ENCODE results near the gene UBE2A.
A peak's percentile ranks its signal among the peaks of the same experiment; 100 is the strongest.

Gene UBE2A

DNA sequence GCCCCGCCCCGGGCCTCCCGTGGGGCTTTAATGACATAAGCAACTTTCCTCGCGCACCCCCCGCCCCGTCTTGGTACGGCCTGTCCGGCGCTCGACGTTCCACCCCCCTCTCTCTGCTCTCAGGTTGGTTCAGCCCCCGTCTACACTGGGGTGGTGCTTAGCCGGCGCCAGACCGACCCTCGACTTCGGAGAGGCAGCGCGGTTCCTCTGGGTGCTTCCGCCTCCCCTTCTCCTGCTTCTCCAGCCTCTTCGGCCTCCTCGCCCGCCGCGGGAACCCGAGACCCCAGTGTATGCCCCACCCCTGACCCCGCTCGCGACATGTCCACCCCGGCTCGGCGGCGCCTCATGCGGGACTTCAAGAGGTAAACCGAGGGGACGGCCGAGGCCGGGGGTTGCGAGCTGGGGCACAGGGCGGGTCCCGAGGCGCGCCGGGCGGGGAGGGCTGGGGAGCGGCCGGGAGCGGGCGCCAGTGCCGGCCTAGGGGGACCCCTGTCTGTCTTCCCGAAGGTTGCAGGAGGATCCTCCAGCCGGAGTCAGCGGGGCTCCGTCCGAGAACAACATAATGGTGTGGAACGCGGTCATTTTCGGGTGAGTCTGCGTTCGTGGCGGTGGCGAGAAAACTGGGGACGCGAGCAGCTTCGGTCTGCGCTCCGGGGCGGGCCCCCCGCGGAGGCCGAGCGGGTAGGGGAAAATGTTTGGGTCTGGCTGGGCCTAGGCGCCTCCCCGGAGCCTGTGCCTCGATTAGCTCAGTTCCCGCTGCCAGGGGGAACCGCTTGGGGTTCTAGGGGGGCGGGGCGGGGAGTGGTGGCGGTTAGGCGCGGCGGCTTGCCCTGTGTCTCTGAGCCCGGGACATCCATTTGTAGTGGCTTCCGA is at the start of gene UBE2A:
Gene UBE2A, plus strand, starts transcription at position 170 of the 873 bp plus-strand sequence. Its CDS starts 149 bp downstream, at position 319.
- peak; percentile 74 for DNase-seq

DNA sequence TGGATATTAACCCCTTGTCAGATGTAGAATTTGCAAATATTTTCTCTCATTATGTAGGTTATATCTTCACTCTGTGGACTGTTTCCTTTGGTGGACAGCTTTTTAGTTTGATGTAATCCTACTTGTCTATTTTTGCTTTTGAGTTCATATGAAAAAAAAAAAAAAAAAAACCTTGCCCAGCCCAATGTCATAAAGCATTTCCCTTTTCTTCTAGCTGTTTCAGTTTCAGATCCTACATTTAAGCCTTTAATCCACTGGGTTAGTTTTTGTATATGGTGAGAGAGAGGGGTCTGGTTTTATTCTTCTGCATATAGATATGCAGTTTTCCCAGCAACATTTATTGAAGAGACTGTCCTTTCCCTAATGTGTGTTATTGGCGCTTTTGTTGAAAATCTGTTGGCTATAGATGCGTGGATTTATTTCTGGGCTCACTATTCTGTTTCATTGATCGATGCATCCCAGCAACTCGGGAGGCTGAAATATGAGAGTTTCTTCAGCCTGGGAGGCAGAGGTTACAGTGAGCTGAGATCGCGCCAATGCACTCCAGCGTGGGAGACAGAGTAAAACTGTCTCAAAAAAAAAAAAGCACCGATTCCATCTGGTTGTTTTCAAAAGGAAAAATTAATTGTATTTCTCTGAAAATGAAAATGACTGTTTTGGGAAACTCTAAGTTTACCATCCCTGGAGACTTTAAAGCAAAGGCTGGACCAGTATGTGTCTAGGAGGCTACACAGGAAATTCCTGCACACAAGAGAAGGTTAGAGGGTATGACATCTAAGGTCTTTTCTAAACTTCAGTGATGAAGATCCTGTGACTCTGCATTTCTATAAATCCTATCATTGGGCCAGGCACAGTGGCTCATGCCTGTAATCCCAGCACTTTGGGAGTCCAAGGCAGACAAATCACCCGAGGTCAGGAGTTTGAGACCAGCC is 44.8 kb upstream of the UBE2A start:
- no peak for DNase-seq

DNA sequence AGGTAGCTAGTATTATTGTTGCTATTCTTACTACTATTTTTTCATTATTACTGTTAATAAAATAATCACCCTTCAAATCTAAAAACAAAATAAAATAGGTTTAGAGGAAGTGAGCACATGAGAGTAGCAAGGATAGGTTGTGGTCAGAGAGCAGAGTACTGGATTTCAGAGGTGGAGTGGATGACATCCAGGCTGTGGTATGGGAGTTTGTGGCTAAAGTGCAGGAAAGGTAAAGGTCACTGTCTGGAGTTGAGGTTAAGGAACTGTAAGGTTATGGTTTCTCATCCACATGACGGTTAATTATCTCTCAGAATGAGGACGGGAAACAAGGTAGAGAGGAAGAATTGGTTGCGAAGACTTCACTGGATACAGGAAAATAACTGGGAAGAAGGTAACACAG is 36.9 kb upstream of the UBE2A start:
- no peak for DNase-seq

DNA sequence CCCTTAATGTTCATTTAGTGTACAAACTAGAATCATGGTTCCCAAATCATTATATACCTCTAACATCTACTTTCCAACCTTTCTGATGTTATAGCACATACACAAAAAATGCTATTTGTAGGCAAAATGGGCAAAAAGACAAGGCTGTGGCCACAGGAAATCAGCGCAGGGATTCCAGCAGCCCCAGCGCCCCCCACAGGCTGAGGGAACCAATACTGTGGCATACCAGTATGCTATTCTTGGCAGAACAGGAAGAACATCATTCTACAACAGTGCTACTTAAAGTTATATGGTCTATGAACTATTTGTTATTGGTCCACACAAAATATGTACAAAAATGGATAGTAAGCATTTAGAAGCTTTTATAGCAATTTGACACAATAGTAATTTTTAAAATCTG is 34.5 kb upstream of the UBE2A start:
- no peak for DNase-seq

DNA sequence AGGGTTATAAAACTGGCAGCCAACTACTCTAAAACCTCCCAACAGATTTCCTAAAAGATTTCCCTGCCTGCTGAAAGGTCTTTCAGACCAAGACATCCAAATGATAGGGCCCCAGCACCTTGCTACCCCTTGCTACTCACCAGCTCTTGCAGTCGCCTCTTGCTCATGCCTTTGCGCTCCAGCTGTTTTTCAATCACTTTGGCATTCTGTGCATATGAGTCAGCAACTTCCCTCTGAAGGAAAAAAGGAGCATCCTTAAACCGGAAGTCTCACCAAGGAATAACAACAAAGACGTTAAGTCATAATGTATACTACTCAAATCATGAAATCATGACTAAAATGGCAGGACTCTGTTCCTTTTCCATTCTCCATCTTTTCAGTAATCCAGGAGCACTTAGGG is 33.2 kb upstream of the UBE2A start:
- DNase-seq = no peak

DNA sequence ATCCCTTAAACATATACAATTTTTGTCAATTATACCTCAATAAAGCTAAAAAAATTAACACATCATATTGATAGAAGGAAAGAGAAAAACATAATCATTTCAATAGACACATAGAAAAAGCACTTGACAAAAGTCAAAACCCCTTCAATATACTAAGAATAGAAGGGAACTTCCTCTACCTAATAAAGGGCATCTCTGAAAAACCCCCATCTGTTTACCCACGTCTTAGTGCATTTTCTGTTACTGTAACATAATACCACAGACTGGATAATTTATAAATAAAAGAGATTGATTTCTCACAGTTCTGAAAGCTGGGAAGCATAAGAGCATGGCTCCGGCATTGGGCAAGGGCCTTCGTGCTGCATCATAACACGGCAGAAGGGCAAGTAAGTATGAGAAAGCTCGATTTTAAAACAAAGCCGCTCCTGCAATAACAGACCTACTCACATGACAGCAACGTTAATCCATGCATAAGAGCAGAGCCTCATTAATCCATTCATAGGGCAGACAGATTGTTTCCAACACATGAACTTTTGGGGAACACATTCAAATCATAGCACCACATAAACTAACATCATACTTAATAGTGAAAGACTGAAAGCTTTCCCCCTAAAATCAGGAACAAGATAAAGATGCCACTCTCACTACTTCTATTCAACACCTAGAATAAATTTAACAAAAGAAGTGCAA is 24.9 kb upstream of the UBE2A start:
- DNase-seq = no peak

DNA sequence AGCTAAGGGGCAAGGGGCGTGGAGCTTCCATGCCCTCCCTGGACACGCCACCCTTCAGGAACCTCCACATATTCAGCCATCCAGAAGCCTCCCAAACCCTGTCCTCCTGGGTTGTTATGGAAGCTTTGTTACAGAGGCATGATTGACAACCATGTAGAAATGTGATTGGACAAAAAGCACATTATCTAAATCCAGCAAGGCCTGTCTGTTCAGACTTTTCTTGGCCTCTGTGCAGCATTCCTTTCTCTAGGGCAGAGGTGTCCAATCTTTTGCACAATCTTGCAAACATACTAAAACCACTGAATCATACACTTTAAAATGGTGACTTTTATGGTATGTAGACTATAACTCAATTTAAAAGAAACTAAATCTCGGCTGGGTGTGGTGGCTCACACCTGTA is 21.9 kb upstream of the UBE2A start:
- no peak for DNase-seq

DNA sequence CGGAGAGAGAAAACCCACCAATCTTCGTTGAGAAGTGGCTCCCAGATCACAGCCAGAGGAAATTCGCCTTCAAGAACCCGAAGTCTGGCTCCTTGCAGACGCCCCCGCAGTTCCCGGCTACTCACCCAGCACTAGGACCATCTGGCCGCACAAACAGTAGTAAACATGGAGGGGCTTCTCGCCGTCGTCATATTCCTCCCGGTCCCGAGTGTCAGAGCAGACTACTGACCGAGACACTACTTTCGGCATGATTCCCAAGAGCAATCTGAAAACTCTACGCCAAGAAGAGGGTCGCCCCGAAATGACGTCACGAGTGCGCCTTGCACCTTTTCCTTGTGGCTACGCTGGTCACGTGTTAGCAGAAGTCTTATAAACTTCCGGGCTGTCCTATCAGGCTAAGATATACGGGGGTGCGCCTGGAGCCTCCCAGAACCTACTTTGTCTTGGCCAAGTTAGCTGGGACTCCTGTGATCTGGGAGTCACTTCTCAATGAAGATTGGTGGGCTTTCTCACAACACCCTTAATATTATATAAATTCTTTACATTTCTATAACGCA is 9.2 kb upstream of the UBE2A start, which contains the start of gene STEEP1:
Gene STEEP1, minus strand, starts transcription at position 303 of the 557 bp plus-strand sequence. Its CDS starts 54 bp downstream, at position 249.
- DNase-seq = peak; percentile 83

DNA sequence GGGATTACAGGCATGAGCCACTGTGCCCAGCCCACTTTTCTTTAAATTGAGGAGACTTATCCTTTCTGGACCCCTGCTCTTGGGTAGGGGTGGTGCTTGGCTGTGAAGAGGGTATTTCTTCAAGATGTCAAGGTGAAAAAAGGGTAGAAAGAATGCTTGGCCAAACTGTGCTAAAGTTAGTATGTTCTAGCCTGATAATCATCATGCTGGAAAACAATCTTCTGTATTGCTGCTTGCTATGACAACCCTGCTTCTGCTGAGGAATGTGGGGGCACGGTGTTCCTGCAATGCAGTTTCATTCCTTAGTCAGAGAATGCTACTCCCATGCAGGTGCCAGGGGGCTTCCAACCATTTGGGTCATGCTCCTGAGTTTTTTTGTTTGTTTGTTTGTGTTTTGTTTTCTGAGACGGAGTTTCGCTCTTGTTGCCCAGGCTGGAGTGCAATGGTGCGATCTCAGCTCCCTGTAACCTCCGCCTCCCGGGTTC is 4.0 kb upstream of the UBE2A start:
- DNase-seq = no peak

DNA sequence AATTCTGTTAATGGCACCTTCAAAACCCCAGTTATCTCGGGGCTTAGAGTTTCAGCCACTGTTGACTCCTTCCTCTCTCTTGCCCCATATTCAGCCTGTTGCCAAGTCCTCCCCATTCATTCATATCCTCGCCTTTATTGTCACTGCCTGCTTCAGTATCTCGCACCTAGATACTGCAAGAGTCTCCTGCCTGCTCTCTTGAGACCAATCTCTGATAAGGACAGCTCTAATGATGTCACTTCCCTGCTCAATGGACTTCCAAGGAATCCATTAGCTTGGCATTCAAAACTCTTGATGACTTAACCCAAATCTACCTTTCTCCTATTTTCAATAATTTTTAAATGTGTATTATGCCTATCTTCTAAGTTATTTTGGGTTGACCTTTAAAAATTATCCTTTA is 1.1 kb upstream of the UBE2A start:
- DNase-seq = no peak

DNA sequence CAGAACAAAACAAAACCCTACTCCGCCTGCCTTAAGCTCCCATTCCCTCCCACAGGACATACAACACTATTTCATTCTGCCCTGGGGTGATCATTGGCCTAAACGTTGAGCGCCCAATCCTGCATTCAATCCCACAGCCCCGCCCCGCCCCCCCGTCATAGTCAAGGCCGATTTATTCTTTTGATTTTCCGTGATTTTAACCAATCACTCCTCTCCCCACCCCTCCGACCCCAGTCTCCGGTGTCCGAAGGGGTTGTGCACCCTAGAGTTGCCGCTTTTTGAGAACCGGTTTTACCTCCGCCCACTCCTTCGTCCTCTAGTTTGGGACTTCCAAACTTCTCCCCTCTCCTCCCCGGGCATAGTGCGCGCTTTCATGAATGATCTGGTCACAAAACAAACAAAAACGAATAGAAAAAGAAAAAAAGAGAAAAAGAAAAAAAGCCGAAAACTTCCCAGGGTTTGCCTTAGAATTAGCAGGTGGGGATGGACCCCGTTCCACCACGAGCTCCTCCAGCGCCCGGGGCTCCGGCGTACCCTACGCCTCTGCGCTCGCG is 446 bp upstream of the UBE2A start:
- peak; percentile 43 for DNase-seq

DNA sequence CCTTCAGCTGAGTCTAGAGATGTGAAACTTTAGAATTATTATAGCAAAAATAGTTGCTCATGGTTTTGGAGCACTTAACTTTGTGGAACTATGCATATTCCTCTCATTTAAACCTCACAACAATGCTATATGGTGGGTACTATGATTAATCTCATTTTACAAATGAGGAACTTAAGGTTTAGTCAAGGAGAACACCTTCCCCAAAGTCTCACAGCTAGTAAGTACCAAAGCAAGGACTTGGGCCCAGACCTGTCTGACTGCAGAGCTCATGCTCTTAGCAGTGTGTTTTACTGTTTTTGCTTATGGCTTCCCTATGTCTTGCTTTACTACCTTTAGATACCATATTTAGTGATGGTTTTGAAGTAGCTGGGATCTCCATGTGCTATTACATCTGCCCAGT is 5.1 kb downstream of the UBE2A start:
- no peak for DNase-seq

DNA sequence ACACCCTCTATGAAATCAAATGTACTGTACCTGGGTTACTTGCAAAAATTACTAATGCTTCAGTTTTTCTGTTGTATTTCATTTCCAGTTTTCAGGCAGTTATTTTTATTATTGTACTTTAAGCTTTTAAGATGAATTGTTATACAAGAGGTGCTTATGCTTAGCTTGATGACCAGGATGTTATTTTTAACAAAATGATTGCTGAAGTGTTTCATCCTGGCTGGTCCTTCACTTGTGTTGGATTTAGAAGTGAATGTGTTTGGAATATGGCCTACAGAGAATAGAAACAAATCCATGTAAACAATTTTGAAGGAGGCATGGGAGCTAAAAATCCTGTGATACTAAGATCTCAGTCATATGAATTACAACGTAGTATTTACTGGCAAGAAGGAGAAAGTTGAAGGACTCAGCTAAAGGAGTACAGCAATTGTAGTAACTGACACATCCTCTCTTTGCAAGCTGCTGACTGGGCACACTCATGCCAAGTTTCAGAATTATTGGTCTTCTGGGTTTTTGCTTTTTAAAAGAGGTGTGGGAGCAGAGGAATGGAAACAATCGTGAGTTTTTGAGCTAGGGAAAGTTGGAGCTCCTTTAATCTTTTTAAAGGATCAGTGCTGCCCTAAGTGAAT is 9.2 kb downstream of the UBE2A start:
- DNase-seq = no peak

DNA sequence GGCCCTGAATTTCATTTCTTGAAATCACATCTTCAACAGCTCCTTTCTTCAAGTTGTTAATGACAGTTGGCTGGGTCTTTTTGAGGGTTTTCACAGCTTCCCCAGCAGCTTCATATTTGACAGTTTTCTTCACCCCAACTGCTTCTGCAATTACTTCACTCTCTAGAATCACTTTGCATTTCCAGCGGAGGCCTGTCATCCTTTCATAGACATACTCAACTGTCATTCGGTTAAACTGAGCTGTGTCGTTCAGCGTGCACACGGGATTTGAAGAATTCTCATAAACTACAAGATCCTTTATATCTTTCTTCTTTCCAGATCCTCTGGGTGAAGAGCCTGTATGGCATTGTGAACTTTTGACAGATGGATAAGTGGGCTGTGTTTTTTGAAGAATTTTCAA is 15.4 kb downstream of the UBE2A start:
- DNase-seq = no peak

DNA sequence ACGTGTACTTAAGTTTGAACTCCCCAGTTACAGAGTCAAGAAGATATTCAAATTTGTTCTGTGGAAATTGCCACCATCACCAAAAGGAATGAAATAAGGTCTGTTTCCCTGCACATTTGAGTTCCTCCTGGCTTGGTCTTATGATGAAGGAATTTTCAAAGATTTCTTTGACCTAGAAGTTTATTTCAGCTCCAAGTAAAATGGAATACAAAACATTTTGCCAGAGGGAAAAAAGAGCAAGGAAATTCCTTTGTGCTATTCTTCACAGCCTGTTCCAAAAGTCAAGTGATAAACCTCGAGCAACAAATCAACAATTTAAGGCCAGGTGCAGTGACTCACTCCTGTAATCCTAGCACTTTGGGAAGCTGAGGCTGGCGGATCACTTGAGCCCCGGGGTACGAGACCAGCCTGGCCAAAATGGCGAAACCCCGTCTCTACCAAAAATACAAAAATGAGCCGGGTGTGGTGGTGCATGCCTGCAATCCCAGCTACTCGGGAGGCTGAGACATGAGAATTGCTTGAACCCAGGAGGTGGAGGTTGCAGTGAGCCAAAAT is 28.4 kb downstream of the UBE2A start:
- DNase-seq = no peak

DNA sequence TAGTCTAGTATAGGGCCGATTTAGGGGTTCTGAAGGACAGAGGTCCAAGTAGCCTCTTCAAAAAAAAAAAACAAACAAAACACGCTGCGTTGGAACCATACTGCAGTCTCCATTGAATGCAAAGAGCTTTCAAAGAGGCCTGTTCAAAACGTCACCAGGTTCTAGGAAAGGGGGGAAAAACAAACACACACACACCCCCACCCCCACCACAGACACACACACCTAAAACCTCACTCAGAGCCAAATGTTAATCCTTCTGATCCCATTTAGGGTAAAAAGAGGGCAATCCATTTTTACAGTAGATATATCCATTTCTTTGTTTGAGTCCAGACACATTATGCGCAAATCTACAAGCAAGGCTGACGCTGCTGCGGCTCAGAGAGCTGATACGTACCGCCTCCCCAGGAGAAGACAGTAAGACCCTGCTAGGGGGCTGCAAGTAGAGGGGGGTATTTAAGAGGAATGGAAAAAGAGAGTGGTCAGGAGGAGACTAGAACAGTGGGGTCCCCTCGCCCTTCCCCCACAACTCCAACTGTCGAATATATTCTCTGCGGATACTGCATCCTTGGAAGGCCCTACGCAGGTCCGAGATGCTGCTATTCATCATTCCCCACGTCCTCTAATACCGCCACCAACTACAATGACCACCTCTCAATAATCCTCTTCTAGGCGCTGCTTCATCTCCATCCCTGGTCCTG is 30.6 kb downstream of the UBE2A start:
- no peak for DNase-seq

DNA sequence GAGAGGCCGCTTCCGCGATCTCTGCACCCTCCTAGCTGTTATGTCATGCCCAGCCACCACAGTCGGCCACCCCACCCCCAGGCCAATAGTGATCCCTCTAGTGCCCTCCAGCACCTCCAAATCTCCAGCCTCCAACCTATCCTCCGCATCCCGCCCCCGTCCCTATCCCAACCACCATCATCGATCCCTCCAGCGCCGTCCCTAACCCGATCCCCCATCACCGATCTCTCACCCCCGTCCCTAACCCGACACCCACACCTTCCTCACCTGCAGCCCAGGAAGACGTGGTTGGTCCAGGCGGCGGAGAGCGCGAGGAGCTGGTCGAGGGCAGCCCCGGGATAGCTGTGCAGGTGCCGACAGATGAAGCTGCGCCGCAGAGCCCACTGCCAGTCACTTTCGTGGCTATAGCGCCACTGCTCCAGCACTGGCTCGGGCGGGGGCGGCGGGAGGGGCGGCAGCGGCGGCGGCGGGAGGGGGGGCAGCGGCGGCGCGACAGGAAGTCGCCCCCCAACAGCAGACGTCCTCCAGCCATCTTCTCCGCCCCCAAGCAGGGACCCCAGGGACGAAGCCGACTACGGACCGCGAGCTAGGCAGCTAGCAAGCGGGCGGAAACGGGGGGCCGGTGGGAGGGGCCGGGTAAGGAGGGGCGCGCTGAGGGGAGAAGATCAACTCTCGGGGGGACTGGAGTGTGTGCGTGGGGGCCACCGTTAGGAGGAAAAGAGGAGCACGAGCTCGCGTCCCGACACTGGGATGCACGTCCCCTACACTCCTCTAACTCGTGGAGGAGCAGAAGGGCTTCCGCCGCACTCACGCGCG is 31.3 kb downstream of the UBE2A start:
- DNase-seq = no peak

DNA sequence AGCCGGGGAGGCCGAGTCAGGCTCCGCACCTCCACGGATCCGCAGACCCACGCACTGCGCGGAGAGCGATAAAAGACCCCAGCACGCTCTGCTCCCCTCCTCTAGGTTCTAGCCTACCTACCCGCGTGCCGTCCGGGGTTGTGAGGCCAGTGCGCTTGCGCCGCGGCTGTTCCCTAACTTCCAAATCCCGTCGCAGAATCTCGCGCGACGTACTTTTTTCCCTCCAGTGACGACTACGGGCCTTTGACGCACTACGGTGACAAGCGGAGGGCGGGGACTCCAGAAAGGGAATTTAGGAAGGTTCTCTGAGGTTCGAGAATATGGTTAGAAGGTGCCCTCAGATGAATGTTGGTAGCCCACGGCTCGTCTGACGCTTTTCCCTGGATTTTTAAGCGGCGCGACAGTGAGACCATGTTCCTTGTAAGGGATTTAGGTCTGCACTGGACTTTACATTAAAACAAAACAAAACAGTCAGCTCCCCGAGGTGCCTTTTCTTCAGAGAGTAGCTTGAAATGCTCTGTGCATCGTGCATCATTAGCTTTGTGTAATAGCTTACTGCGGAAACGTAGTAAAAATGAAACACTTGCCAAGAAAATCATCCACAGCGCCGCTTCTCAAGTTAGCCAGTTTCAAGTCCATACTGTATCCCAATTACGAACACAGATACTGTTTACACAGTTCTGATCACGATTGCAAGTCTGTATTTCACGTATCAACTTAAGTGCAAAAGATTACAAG is 32.1 kb downstream of the UBE2A start, which contains the start of gene NKRF:
Gene NKRF, minus strand, starts transcription at position 145 of the 738 bp plus-strand sequence.
- DNase-seq = peak; percentile 71

DNA sequence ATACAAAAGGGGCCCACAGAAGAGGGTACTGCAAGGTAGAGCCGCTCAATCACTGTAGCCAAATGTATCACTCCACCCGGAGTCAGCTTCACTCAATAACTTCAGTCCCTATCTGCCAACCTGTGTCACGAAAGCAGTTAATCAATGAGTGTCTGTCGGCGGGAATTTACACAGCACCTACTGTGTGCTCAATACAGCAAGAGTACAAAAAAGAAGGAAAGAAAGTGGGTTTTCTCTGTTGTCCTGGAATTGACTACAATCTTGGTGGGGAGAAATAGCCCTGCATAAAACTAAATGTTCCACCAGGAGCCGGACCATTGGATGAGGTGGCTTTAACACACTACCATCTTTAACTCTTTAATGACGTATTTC is 32.6 kb downstream of the UBE2A start:
- no peak for DNase-seq
